CD4-positive, alpha-beta T cell (primary cell): Measurements from ENCODE around the gene PKDREJ. TPM values are rescaled to one million over a fixed set of nuclear protein-coding genes. Genes with fewer than 3 reads are reported as not detected.

Source experiments
- ATAC-seq: fragments of 200-7000 bp; cut with Tn5 transposase; one replicate; pipeline ENCODE4 v1.10.0; 2022; ENCODE audit warnings: mild to moderate bottlenecking; ENCODE audit not compliant: poor library complexity
- CTCF ChIA-PET: fragments of 350-600 bp; sonication (Branson Sonifier 250); formaldehyde crosslinking; loops from one replicate; lab custom pipeline; 2021; ENCODE audit warnings: antibody characterized with exemption, inconsistent platforms; lab: Charles Lee
- POLR2A ChIA-PET: fragments of 350-600 bp; sonication (Branson Sonifier 250); formaldehyde crosslinking; loops from one replicate; lab custom pipeline; 2021; ENCODE audit warnings: antibody characterized with exemption, inconsistent platforms; lab: Charles Lee
- DNase-seq, 14 experiments: peaks; one replicate each; pipeline ENCODE4 v3.0.0-alpha.2; 2013 to 2020; ENCODE audit warnings: mixed read lengths in 2 of 14
- H3K27ac ChIP-seq, 2 donors: one replicate each; pipeline versions ENCODE4 v1.5.1 to v1.7.0; 2013; ENCODE audit warnings: low read length in 2 of 2, low read depth in 1 of 2, mild to moderate bottlenecking in 1 of 2
- H3K27me3 ChIP-seq, 2 experiments: 1 replicate in 1 of 2; 2 replicates in 1 of 2; pipeline versions ENCODE4 v1.6.1 to v1.7.0; 2013; ENCODE audit warnings: low read length in 2 of 2, control low read depth in 1 of 2, mild to moderate bottlenecking in 1 of 2, moderate library complexity in 1 of 2; ENCODE audit not compliant: insufficient read depth in 2 of 2, control insufficient read depth in 1 of 2
- H3K36me3 ChIP-seq: one replicate; pipeline ENCODE4 v1.6.1; 2013; ENCODE audit warnings: low read length, control low read depth; ENCODE audit not compliant: insufficient read depth
- H3K4me1 ChIP-seq: one replicate; pipeline ENCODE4 v1.6.1; 2013; ENCODE audit warnings: low read length, control low read depth; ENCODE audit not compliant: insufficient read depth
- H3K4me3 ChIP-seq: one replicate; pipeline ENCODE4 v1.5.1; 2013; ENCODE audit warnings: mild to moderate bottlenecking, low read length, moderate library complexity
- H3K9me3 ChIP-seq, 2 experiments: 1 replicate in 1 of 2; 2 replicates in 1 of 2; pipeline versions ENCODE4 v1.6.1 to v1.7.0; 2013; ENCODE audit warnings: low read length in 2 of 2, mild to moderate bottlenecking in 2 of 2, control low read depth in 1 of 2, moderate library complexity in 1 of 2; ENCODE audit not compliant: control insufficient read depth in 1 of 2, insufficient read depth in 1 of 2
- H3K27ac Mint-ChIP-seq: one replicate; pipeline ENCODE4 v1.8.0; 2020; ENCODE audit warnings: mixed read lengths
- H3K27me3 Mint-ChIP-seq: one replicate; pipeline ENCODE4 v1.8.0; 2021; ENCODE audit warnings: mixed read lengths
- H3K36me3 Mint-ChIP-seq: one replicate; pipeline ENCODE4 v1.8.0; 2021; ENCODE audit warnings: low read depth, mixed read lengths
- H3K4me1 Mint-ChIP-seq: one replicate; pipeline ENCODE4 v1.8.0; 2021; ENCODE audit warnings: low read depth, mixed read lengths
- H3K4me3 Mint-ChIP-seq: one replicate; pipeline ENCODE4 v1.8.0; 2020; ENCODE audit warnings: mild to moderate bottlenecking, mixed read lengths
- H3K9me3 Mint-ChIP-seq: one replicate; pipeline ENCODE4 v1.8.0; 2020; ENCODE audit warnings: mixed read lengths
- intact Hi-C, 2 experiments: fragments of 100-400 bp; cut with DNase I in 1 of 2; cut with micrococcal nuclease in 1 of 2; formaldehyde crosslinking; loops; one replicate each; pipeline versions ENCODE4 v1.15.1 to v1.9.0; 2023 to 2025; cut with DNase I, micrococcal nuclease
- total RNA-seq, 174 experiments: library from RNA in 2 of 174; stranded (reverse) in 2 of 174; gene quantifications; one replicate each; pipeline ENCODE4 v1.2.3 and lab custom pipeline; 2021 to 2026
- TF ChIP-seq, protein P1 (sequence below): fragments of 200-600 bp; IDR thresholded peaks from one replicate; pipeline ENCODE4 v1.8.0; 2022; ENCODE audit warnings: antibody characterized with exemption, mild to moderate bottlenecking

Gene PKDREJ
- total RNA-seq, 2 experiments from 2014 or later: not detected

DNA sequence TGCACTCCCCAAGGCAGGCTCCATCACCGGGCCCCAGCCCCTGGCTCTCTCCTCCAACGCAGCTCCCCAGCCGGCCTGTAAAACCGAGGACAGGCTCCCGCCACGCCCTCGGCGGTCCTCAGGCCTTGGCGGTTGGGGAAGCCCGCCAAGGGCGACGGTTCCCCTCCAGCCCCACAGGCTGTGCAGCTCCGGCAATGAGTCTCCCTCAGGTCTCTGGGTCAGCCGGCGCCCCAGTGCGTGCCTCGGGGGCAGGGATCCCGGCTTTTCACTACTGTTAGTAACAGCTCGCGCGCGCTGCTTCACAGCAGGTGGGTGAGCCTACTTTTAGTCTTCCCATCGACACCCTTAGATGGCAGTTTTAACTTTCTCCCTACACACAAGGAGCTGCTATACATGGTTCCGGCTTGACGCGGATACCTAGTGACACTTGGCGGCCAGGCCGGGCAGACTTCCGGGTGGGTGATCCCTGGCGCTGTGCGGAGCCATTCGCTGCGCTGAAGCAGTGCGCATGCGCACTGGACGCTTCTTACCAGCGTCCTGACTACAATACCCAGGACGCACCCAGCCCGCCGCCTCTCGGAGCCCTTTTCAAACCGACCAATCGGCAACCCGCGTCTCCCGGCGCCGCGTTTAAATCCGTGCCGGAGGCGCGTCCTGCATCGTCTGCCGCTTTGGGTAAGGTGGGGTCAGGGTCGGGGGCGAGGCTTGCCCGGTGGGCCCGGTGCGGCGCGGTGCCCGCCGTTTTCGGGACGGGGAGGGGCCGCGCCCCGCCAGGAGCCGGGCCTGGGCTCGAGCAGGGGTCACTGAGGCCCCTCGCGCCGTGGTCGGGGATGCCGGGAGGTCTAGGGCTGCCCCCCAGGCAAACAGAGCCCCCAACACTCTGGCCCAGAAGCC is 33.4 kb upstream of the PKDREJ start, which contains the start of gene GTSE1:
GTSE1 (plus strand) TSS at position 614 of the 894 bp plus-strand sequence. CDS start 531 bp downstream, outside the sequence.
- H3K27ac Mint-ChIP-seq: peak within 1 kb of the TSS; percentile 91
- DNase-seq (peak; percentile 93 to 99 (median 97)), ATAC-seq (peak; percentile 98)
- intact Hi-C loops: loop anchor here (1.0 to 5.0 kb wide), 7 partner anchors 38 to 289 kb away; partner anchors contain the start of genes CDPF1 (in 2 of the 2), PPARA (in 1 of the 2) and TRMU (in 1 of the 2)
- H3K4me1 Mint-ChIP-seq: peaks cover 26% of the 10 kb centered on the region
- CTCF ChIA-PET: interaction anchor here (1.0 to 2.1 kb wide), 7 partner anchors 18 to 290 kb away, joined by 3 to 11 read pairs (median 6); partner anchors contain the start of genes CDPF1 and PPARA
- Histone ChIP-seq H3K27ac (peak within 1 kb of the TSS; percentile 75 to 91), H3K36me3 (no peaks in the 10 kb centered on the region), H3K4me3 (peak within 1 kb of the TSS; percentile 77), H3K9me3 (peaks cover 0 to 5% of the 10 kb centered on the region in 2 experiments), H3K27me3 (no peaks in the 10 kb centered on the region), H3K4me1 (peaks cover 23% of the 10 kb centered on the region)
- POLR2A ChIA-PET: interaction anchor here (0.6 to 2.2 kb wide), 10 partner anchors 10 to 261 kb away, joined by 3 to 30 read pairs (median 4); partner anchors contain the start of genes CDPF1 and PPARA
- H3K9me3 Mint-ChIP-seq: no peaks in the 10 kb centered on the region
- H3K4me3 Mint-ChIP-seq: peak within 1 kb of the TSS; percentile 90
- peaks cover 4% of the 10 kb centered on the region for H3K36me3 Mint-ChIP-seq
- TF ChIP-seq, protein P1, sequence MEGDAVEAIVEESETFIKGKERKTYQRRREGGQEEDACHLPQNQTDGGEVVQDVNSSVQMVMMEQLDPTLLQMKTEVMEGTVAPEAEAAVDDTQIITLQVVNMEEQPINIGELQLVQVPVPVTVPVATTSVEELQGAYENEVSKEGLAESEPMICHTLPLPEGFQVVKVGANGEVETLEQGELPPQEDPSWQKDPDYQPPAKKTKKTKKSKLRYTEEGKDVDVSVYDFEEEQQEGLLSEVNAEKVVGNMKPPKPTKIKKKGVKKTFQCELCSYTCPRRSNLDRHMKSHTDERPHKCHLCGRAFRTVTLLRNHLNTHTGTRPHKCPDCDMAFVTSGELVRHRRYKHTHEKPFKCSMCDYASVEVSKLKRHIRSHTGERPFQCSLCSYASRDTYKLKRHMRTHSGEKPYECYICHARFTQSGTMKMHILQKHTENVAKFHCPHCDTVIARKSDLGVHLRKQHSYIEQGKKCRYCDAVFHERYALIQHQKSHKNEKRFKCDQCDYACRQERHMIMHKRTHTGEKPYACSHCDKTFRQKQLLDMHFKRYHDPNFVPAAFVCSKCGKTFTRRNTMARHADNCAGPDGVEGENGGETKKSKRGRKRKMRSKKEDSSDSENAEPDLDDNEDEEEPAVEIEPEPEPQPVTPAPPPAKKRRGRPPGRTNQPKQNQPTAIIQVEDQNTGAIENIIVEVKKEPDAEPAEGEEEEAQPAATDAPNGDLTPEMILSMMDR: peak; percentile 21
- peaks cover 4% of the 10 kb centered on the region for H3K27me3 Mint-ChIP-seq

- intact Hi-C loops: loop anchor here (5.0 kb wide), 2 partner anchors 43 to 288 kb away; partner anchors contain the start of gene CDPF1 (in 1 of the 2)
Observed at GRCh38 chr22:46295277-46295971, 32.3 kb upstream of the PKDREJ start.

More at GRCh38 chr22:46295277-46295971, 32.3 kb upstream of the PKDREJ start:
- no peak for DNase-seq
- H3K4me3 Mint-ChIP-seq: peak overlapping the region; percentile 90
- ChIA-PET POLR2A (interaction anchor here (0.6 to 2.2 kb wide), 9 partner anchors 9 to 260 kb away, joined by 3 to 30 read pairs (median 5); partner anchors contain the start of genes CDPF1 and PPARA), CTCF (interaction anchor here (1.0 to 2.1 kb wide), 5 partner anchors 19 to 289 kb away, joined by 3 to 11 read pairs (median 6); partner anchors contain the start of gene PPARA)
- Histone ChIP-seq H3K9me3 (peaks cover 0 to 9% of the 10 kb centered on the region in 2 experiments), H3K4me1 (peaks cover 23% of the 10 kb centered on the region), H3K4me3 (peak overlapping the region; percentile 77), H3K27me3 (no peaks in the 10 kb centered on the region), H3K36me3 (no peaks in the 10 kb centered on the region), H3K27ac (peak overlapping the region in 1 of 2 donors; percentile 91)
- no peaks in the 10 kb centered on the region for H3K9me3 Mint-ChIP-seq
- peak overlapping the region; percentile 91 for H3K27ac Mint-ChIP-seq
- H3K4me1 Mint-ChIP-seq: peaks cover 26% of the 10 kb centered on the region
- H3K36me3 Mint-ChIP-seq: peaks cover 4% of the 10 kb centered on the region
- ATAC-seq: no peak
- peaks cover 4% of the 10 kb centered on the region for H3K27me3 Mint-ChIP-seq
- TF ChIP-seq, protein P1: no peak
